ENCODE results near the gene ANXA1. TPM values are rescaled to one million over a fixed set of nuclear protein-coding genes. Genes with fewer than 3 reads are reported as not detected.

ANXA1 gene
- total RNA-seq, 1 donor from 2014 or later, result 834 TPM

DNA sequence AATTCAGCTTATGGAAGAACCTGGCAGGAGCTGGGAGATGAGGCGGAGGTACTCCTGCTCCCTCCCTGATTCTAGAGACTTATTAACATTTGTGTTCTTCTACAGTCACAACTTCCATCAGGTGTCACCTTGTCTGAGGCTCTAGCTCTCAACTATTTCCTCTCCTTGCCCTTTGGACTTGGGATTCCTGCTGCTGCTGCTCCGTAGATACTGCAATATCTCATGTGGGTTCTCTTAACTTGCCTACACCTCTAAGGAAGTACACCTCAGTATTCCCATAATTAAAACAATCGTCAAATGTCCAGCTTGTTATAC, 21.2 kb downstream of the ANXA1 start:
- Histone ChIP-seq H3K4me1 (peaks cover 4% of the 10 kb centered on the region), H3K9me3 (no peaks in the 10 kb centered on the region), H3K4me3 (no peak overlapping the region), H3K36me3 (peaks cover 0 to 35% of the 10 kb centered on the region in 2 donors), H3K27ac (no peak overlapping the region), H3K27me3 (no peaks in the 10 kb centered on the region)
- intact Hi-C loops (cut with DNase I), result no loop called here
- no peak for DNase-seq (ENCODE audit: extremely low spot score in 2 of 2)
- no peak for TF ChIP-seq POLR2AphosphoS5 (IDR thresholded peaks at IDR 0.05; ENCODE audit: insufficient read depth in 1 of 2, low read depth in 1 of 2)
- TF ChIP-seq, protein P1, sequence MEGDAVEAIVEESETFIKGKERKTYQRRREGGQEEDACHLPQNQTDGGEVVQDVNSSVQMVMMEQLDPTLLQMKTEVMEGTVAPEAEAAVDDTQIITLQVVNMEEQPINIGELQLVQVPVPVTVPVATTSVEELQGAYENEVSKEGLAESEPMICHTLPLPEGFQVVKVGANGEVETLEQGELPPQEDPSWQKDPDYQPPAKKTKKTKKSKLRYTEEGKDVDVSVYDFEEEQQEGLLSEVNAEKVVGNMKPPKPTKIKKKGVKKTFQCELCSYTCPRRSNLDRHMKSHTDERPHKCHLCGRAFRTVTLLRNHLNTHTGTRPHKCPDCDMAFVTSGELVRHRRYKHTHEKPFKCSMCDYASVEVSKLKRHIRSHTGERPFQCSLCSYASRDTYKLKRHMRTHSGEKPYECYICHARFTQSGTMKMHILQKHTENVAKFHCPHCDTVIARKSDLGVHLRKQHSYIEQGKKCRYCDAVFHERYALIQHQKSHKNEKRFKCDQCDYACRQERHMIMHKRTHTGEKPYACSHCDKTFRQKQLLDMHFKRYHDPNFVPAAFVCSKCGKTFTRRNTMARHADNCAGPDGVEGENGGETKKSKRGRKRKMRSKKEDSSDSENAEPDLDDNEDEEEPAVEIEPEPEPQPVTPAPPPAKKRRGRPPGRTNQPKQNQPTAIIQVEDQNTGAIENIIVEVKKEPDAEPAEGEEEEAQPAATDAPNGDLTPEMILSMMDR (IDR thresholded peaks at IDR 0.05), result no peak
- TF ChIP-seq POLR2A (IDR thresholded peaks at IDR 0.05), result no peak

DNA sequence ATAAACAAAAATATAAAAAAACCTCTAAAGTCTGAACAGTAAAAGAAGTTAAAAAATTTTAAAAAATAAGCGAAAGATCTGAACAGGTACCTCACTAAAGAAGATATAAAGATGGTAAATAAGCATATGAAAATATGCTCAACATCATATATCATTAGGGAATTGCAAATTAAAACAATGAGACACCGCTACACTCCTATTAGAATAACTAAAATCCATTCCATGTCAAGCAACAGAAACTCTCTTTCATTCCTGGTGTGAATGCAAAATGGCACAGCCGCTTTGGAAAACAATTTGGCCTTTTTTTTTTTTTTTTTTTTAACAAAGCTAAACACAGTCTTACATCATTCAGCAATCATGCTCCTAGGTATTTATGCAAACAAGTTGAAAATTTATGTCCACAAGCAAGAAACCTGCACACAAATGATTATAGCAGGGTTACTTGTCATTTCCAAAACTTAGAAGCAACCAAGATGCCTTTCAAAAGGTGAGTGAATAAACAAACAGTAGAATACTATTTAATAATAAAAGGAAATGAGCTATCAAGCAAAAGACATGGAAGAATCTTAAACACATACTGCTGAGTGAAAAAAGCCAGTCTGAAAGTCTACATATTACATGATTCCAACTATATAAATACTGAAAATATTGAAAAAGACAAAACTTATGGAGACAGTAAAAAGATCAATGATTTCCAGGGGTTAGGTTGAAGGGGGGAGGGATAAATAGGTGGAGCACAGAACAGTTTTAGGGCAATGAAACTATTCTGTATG, 22.1 kb downstream of the ANXA1 start:
- Histone ChIP-seq H3K9me3 (no peaks in the 10 kb centered on the region), H3K36me3 (peaks cover 0 to 26% of the 10 kb centered on the region in 2 donors), H3K4me1 (peaks cover 4% of the 10 kb centered on the region), H3K27ac (no peak overlapping the region), H3K4me3 (no peak overlapping the region), H3K27me3 (no peaks in the 10 kb centered on the region)
- intact Hi-C loops (cut with DNase I), result no loop called here
- no peak for DNase-seq (ENCODE audit: extremely low spot score in 2 of 2)
- no peak for TF ChIP-seq POLR2A (IDR thresholded peaks at IDR 0.05)
- TF ChIP-seq POLR2AphosphoS5 (IDR thresholded peaks at IDR 0.05; ENCODE audit: insufficient read depth in 1 of 2, low read depth in 1 of 2), result no peak
- TF ChIP-seq, protein P1 (IDR thresholded peaks at IDR 0.05), result no peak

DNA sequence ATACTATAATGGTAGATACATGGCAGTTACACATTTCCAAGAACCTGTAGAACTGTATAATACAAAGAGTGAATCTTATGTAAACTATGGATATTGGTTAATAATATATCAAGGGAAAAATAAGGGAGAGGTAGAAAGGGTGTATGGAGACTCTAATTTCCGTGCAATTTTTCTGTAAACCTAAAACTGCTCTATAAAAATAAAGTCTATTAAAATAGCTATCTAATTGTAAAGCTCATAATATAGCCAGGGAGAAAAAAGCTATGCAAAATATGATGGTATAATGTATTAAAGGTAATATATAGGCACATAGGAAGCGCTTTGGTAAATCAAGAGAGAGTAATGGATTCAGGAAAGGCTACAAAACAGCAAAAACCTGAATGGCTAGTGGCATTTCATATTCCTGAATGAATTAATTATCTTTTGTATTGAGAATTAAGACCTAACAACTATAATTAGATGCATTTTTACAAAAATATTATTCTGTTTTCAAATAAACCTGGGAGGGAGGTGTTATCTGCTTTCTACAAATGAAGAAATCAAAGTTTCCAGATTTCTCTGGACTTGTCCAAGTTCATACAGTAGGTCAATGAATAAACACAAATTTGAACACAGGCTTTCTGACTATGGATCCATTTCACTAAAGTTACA, 22.8 kb downstream of the ANXA1 start:
- H3K27ac ChIP-seq, result no peak overlapping the region
- no peak for DNase-seq (ENCODE audit: extremely low spot score in 2 of 2)
- H3K4me1 ChIP-seq, result peaks cover 6% of the 10 kb centered on the region
- intact Hi-C loops (cut with DNase I), result no loop called here
- H3K36me3 ChIP-seq, result peaks cover 0 to 19% of the 10 kb centered on the region in 2 donors
- no peaks in the 10 kb centered on the region for H3K27me3 ChIP-seq
- TF ChIP-seq POLR2AphosphoS5 (IDR thresholded peaks at IDR 0.05; ENCODE audit: insufficient read depth in 1 of 2, low read depth in 1 of 2) (no peak), POLR2A (IDR thresholded peaks at IDR 0.05) (no peak)
- TF ChIP-seq, protein P1 (IDR thresholded peaks at IDR 0.05), result no peak
- H3K4me3 ChIP-seq, result no peak overlapping the region
- H3K9me3 ChIP-seq, result no peaks in the 10 kb centered on the region

DNA sequence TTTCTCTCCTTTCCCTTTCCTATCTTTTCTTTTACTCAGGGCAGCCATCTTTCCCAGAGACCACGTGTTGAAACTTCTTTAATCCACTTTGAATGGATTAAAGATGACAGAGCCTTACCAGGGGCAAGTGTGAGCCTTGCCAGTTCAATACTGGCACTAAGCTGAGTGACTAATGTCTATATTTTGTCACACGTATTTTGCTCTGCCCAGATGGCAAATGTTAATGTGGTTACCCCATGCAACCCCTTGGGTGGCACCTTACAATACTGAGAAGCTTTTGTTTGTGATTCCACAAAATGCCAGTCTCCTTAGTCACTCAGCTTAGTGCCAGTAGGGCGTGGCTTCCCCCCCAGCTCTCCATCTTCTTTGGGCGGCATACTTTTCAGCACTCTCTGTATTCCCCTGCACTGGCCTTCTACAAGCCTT, 24.8 kb downstream of the ANXA1 start:
- Histone ChIP-seq H3K27ac (no peak overlapping the region), H3K4me1 (peaks cover 13% of the 10 kb centered on the region), H3K27me3 (no peaks in the 10 kb centered on the region), H3K9me3 (no peaks in the 10 kb centered on the region), H3K4me3 (no peak overlapping the region), H3K36me3 (no peaks in the 10 kb centered on the region)
- no peak for DNase-seq (ENCODE audit: extremely low spot score in 2 of 2)
- TF ChIP-seq, protein P1 (IDR thresholded peaks at IDR 0.05), result no peak
- TF ChIP-seq POLR2A (IDR thresholded peaks at IDR 0.05), result no peak
- TF ChIP-seq POLR2AphosphoS5 (IDR thresholded peaks at IDR 0.05; ENCODE audit: insufficient read depth in 1 of 2, low read depth in 1 of 2), result no peak
- intact Hi-C loops (cut with DNase I), result no loop called here

DNA sequence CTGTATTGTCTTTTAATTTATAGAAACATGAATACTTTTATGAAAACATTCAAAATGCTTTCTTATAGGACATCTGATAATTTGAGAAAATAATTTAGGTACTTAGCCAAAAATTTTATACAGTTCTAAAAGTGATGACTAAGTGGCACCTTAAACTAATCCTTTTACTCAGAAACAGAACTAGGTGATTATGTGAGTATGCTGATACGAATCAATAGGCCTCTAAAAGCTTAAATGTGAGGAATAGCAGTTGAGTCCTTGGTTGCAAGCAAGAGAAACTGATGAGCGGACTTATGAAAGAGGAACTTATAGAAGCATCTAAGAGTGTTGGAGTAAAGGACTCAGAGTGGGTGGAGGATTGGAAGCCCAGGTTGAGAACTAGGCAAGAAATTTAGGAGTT, 26.4 kb downstream of the ANXA1 start:
- DNase-seq (ENCODE audit: extremely low spot score in 2 of 2), result no peak
- intact Hi-C loops (cut with DNase I), result no loop called here
- peaks cover 13% of the 10 kb centered on the region for H3K4me1 ChIP-seq
- TF ChIP-seq, protein P1 (IDR thresholded peaks at IDR 0.05), result no peak
- TF ChIP-seq POLR2AphosphoS5 (IDR thresholded peaks at IDR 0.05; ENCODE audit: insufficient read depth in 1 of 2, low read depth in 1 of 2) (no peak), POLR2A (IDR thresholded peaks at IDR 0.05) (no peak)
- H3K36me3 ChIP-seq, result no peaks in the 10 kb centered on the region
- H3K27ac ChIP-seq, result no peak overlapping the region
- no peak overlapping the region for H3K4me3 ChIP-seq
- no peaks in the 10 kb centered on the region for H3K9me3 ChIP-seq
- no peaks in the 10 kb centered on the region for H3K27me3 ChIP-seq
